GM18870 (cell line): ENCODE data around the gene C19orf81.
"Not testable (repeated sequence)": the region's sequence is repeated elsewhere in the genome, so short reads cannot be mapped to it uniquely, and the experiment has no call there.

Experiments
- ATAC-seq: cut with Tn5 transposase; IDR thresholded peaks from one replicate; pipeline ENCODE4 v1.9.1; 2021; ENCODE audit warnings: moderate library complexity; ENCODE audit not compliant: unreplicated experiment

Gene C19orf81

GRCh38 chr19:50649433-50650391, at the start of gene C19orf81:
Gene C19orf81 (plus strand): TSS chr19:50649445. CDS start chr19:50649445, 0 bp downstream.
- no peak for ATAC-seq

GRCh38 chr19:50601407-50602088, 47.7 kb upstream of the C19orf81 start:
- ATAC-seq = no peak

GRCh38 chr19:50602089-50602422, 47.2 kb upstream of the C19orf81 start:
- no peak for ATAC-seq

GRCh38 chr19:50602496-50602895, 46.7 kb upstream of the C19orf81 start:
- no peak for ATAC-seq

- ATAC-seq = no peak
Observed at GRCh38 chr19:50602935-50603334, 46.3 kb upstream of the C19orf81 start.

GRCh38 chr19:50604264-50605073, 44.8 kb upstream of the C19orf81 start:
- ATAC-seq = not testable (repeated sequence)

GRCh38 chr19:50606059-50606836, 43.0 kb upstream of the C19orf81 start:
- ATAC-seq = not testable (repeated sequence)

GRCh38 chr19:50607388-50607787, 41.9 kb upstream of the C19orf81 start:
- no peak for ATAC-seq

GRCh38 chr19:50607874-50608785, 41.1 kb upstream of the C19orf81 start:
- no peak for ATAC-seq

GRCh38 chr19:50612504-50613404, 36.5 kb upstream of the C19orf81 start:
- not testable (repeated sequence) for ATAC-seq

- not testable (repeated sequence) for ATAC-seq
Observed at GRCh38 chr19:50618379-50618778, 30.9 kb upstream of the C19orf81 start.

GRCh38 chr19:50619184-50619583, 30.1 kb upstream of the C19orf81 start:
- ATAC-seq = not testable (repeated sequence)

- not testable (repeated sequence) for ATAC-seq
Observed at GRCh38 chr19:50620394-50620906, 28.8 kb upstream of the C19orf81 start.

- no peak for ATAC-seq
Observed at GRCh38 chr19:50624949-50625600, 24.2 kb upstream of the C19orf81 start.

GRCh38 chr19:50626011-50626410, 23.2 kb upstream of the C19orf81 start:
- no peak for ATAC-seq

- ATAC-seq = no peak
Observed at GRCh38 chr19:50626795-50627194, 22.4 kb upstream of the C19orf81 start.

- ATAC-seq = no peak
Observed at GRCh38 chr19:50628146-50628545, 21.1 kb upstream of the C19orf81 start.

- ATAC-seq = no peak
Observed at GRCh38 chr19:50628551-50628950, 20.7 kb upstream of the C19orf81 start.
